Hematopoietic multipotent progenitor cell treated with erythropoietin and hydrocortisone succinate and interleukin-3 and kit ligand, for 6 days (in vitro differentiated cells): ENCODE results near the gene ACP4.

Source experiments
- DNase-seq: peaks from one replicate; pipeline ENCODE4 v3.0.0-alpha.2; 2015

The ACP4 gene

DNA sequence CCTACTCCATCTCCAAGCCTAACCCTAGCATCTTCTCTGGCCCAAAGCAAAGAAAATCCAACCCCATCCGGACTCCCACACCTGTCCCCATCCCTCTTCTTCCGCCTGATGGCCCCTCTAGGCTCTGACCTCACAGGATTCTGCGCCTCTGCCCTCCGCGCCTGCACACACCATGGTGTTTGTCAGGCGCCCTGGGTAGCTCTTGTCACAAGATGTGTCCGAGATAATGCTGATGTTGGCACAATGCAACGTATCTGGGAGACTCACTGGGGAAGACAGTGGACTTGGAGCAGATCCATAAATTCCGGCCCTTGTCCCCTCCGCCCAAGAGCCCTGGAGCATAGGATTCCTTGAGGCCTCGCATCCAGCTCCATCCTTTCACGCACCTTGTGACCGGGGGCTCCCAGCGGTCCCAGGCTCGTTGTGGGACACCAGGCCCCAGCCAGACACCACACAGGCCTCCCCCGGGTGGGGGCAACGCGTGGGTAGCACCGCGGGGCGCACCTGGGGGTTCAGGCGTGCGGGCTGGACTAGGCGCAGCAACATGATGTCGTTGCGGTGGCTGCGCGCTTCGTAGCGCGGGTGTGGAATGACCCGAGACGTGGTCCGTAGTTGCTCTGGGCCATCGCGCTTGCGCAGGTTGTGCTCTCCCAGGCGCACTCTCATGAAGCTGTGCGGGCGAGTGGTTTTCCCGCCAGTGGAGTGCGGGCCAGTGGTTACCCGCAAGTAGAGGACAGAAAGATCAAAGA lies 36.5 kb downstream of the ACP4 start:
- DNase-seq, result no peak

- no peak for DNase-seq
These were observed 37.3 kb downstream of the ACP4 start for GRCh38 chr19:50827476-50827875.

- DNase-seq, result no peak
These were observed 39.6 kb downstream of the ACP4 start for GRCh38 chr19:50829801-50830200.

GRCh38 chr19:50830266-50831025 lies 40.2 kb downstream of the ACP4 start:
- DNase-seq, result no peak

- no peak for DNase-seq
These were observed 40.8 kb downstream of the ACP4 start for GRCh38 chr19:50831026-50831396.

- DNase-seq, result no peak
These were observed 42.5 kb downstream of the ACP4 start for GRCh38 chr19:50832666-50833065.

DNA sequence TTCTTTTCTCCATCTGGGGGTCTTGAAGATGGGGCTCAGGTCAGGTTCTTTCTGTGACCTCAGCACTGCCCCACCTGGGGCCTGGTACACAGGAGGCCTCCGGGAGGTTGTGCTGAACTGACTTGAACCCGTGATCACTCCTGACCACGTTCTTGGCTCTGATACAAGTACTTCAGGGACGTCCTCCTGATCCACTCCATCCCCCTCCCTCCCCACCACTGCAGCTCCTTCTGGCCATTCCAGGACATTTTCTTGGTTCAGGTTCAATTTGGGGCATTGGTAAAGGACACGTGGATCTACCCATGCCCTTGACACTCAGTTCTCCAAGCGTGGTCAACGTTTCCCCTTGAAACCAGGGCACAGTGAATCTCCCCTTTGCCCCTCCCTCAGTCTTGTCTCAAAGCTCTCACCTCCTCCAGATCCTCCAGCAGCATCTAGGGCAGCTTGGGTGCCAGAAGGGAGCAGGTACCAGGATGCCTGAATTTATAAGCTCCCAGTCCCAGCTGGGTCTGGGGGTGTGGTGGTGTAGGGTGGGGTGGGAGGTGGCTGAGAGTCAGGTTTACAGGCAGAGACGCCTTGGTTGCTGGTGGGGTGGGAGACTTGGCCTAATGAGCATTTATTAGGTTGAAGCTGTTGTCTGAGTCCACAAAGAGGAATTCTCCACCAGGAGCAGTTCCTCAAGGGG lies 43.0 kb downstream of the ACP4 start, which contains the start of gene KLK15:
Gene KLK15 (minus strand): TSS at position 458 of the 685 bp plus-strand sequence. CDS start 2,082 bp downstream, outside the sequence.
- DNase-seq, result no peak

- no peak for DNase-seq
These were observed 43.6 kb downstream of the ACP4 start for GRCh38 chr19:50833802-50834167.

GRCh38 chr19:50835103-50835784 lies 45.0 kb downstream of the ACP4 start:
- no peak for DNase-seq

DNA sequence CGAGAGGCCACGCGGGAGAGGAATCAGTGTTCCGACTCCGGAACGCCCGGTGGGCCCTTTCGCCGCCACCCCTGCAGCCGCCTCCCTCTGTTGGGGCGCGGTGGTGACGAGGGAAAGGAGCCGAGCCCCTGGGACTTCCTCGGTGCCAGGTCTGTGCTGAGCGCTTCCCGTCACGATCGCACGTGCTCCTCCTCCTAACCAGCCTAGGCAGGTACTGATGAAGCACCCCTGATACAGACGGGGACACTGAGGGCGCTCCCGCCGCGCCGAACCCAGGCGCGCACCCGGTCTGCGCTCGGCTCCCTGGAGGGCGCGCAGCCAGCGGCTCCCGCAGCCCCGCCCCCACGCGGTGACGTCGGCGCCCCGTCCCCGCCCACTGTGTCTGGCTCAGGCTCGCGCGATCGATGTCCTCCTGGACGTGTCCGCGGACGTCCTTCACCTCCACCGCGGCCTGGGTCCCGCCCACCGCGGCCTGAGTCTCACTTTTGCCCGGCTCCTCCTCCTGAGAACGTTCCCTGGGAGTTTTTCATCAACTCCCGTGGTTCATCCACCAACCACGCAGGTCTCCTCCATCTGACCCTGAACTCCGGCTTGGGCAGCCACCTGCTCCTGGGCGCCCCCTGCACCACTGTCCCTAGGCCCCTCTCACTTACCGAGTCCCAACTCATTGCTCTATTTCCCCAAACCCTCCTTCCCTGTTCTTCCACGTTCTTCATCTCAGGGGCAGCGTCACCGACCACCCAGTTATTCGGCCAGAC lies 45.7 kb downstream of the ACP4 start:
- peak; percentile 65 for DNase-seq

DNA sequence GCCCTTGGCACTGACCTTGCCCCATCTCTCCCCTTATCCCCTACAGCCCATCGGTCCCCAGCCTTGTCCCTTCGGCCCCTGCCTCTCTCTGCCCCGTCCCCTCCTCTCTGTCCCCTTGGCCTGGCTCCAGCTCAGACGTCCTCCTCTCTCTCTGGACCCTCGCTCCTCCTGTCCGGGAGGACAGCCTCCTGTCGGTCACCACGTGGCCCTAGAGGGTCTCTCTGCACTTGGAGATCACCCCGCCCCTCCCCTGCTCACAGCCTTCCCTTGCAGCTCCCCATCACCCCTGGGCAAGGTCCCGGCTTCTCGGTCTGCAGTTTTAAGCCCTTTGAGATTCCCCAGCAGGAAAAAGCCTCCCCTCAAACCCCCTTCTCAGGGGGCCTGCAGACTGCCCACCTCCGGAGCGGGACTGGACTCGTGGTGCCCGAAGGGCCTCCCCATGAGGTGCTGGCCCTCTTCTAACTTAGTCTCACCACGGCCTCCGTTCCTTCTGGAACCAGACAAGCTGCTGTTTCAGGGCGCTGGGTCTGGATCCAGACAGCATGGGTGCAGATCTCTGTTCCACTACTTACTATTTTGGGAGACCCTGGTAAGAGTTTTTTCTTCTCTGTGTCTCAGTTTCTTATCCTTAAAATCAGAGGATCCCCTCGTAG lies 46.5 kb downstream of the ACP4 start:
- DNase-seq, result no peak

DNA sequence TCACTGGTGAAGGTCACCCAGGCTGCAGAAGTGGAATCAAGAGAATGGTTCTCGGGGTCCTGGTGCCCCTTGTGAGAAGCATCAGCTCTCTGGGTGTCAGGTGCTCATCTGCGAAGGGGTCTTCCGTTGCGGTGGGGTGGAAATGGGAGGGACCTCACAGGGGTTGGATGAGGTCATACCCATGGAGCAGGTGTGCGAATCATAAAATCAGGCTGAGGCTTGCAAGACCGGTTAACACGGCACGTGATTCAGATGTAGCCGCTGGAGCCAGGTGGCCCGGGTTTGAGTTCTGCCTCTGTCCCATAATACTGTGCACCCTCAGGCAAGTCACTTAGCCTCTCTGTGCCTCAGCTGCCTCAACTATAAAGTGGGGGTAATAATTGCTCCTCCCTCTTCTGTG lies 47.1 kb downstream of the ACP4 start:
- DNase-seq, result no peak

GRCh38 chr19:50838239-50838638 lies 48.0 kb downstream of the ACP4 start:
- DNase-seq, result peak; percentile 37

GRCh38 chr19:50839712-50840655 lies 49.8 kb downstream of the ACP4 start:
- DNase-seq, result no peak

DNA sequence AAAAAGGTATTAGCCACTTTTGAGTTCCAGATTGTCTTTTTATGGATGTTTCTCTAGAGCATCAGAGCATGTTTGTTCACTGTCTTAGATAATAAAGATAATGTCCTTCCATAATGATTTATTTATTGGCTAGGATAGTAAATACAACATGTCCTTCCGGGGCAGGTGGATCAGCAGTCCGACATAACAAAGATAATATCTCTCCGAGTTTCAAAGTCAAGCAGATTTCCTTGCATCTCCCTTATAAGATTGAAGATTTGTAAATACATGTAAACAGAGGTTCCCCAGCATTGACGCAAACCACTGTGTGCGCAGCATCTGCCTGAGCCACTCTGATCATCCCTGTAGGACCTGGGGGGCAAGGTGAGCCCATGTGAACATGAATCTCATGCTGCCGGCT lies 51.9 kb downstream of the ACP4 start:
- DNase-seq, result no peak

DNA sequence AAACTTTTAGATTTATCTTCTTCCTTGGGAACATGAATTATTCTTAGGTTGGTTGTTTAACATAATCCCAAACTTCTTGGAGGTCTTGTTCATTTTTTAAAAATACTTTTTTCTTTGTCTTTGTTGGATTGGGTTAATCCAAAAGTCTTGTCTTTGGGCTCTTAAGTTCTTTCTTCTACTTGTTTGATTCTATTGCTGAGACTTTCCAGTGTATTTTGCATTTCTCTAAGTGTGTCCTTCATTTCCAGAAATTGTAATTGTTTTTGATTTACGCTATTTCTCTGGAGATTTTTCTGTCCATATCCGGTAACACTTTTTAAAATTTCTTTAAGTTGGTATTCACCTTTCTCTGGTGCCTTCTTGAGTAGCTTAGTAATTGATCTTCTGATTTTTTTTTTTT lies 53.0 kb downstream of the ACP4 start:
- DNase-seq, result no peak

GRCh38 chr19:50843701-50844221 lies 53.5 kb downstream of the ACP4 start:
- DNase-seq, result no peak

- no peak for DNase-seq
These were observed 54.2 kb downstream of the ACP4 start for GRCh38 chr19:50844296-50844935.
